Muscle layer of duodenum (tissue), 2 donors: Measurements from ENCODE around the gene SFPQ.

ENCODE experiments used
- H3K27ac ChIP-seq: one replicate; pipeline ENCODE4 v1.7.0; 2013; ENCODE audit warnings: mild to moderate bottlenecking, low read length
- H3K27me3 ChIP-seq: one replicate; pipeline ENCODE4 v1.7.0; 2013; ENCODE audit warnings: low read depth, mild to moderate bottlenecking, control low read depth, low read length
- H3K36me3 ChIP-seq, 2 donors: one replicate each; pipeline ENCODE4 v1.7.0; 2013; ENCODE audit warnings: low read length in 2 of 2, control low read depth in 1 of 2, mild to moderate bottlenecking in 1 of 2; ENCODE audit not compliant: insufficient read depth in 2 of 2, control insufficient read depth in 1 of 2
- H3K4me1 ChIP-seq, 2 donors: one replicate each; pipeline ENCODE4 v1.7.0; 2013; ENCODE audit warnings: low read length in 2 of 2, mild to moderate bottlenecking in 2 of 2, control low read depth in 1 of 2, moderate library complexity in 1 of 2; ENCODE audit not compliant: insufficient read depth in 2 of 2, control insufficient read depth in 1 of 2
- H3K4me3 ChIP-seq, 2 donors: one replicate each; pipeline ENCODE4 v1.7.0; 2013; ENCODE audit warnings: low read length in 2 of 2, low read depth in 1 of 2, mild to moderate bottlenecking in 1 of 2
- H3K9me3 ChIP-seq, 2 donors: one replicate each; pipeline ENCODE4 v1.7.0; 2013; ENCODE audit warnings: low read length in 2 of 2, control low read depth in 1 of 2, mild to moderate bottlenecking in 1 of 2; ENCODE audit not compliant: control insufficient read depth in 1 of 2
- donor health status: healthy.

SFPQ gene

GRCh38 chr1:35136780-35137179 lies 56.2 kb downstream of the SFPQ start:
- Histone ChIP-seq H3K4me1 (no peaks in the 10 kb centered on the region), H3K27me3 (no peaks in the 10 kb centered on the region), H3K4me3 (no peak overlapping the region), H3K9me3 (no peaks in the 10 kb centered on the region), H3K27ac (no peak overlapping the region), H3K36me3 (no peaks in the 10 kb centered on the region)
